ENCODE data around the gene SEZ6. TPM values are rescaled to one million over a fixed set of nuclear protein-coding genes. Genes with fewer than 3 reads are reported as not detected.
"Not testable (repeated sequence)": the region's sequence is repeated elsewhere in the genome, so short reads cannot be mapped to it uniquely, and the experiment has no call there.

The SEZ6 gene
- total RNA-seq, 1 experiment from 2014 or later = 20.5 TPM

DNA sequence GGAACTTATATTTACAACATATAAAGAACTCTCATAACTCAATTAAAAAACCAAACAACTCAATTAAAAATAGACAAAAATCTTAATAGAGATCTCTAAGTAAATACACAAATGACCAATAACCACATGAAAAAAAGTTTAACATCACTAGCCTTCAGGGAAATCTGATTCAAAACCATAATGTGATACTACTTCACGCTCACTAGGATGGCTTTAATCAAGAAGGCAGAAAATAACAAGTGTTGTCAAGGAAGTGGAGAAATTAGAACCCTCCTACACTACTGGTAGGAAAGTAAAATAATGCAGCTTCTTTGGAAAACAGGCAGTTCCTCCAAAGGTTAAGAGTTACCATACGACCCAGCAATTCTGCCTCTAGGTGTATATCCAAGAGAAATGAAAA, 62.9 kb downstream of the SEZ6 start:
- peaks cover 52% of the 10 kb centered on the region for H3K36me3 ChIP-seq
- no peak for DNase-seq
- no peaks in the 10 kb centered on the region for H3K4me1 ChIP-seq

DNA sequence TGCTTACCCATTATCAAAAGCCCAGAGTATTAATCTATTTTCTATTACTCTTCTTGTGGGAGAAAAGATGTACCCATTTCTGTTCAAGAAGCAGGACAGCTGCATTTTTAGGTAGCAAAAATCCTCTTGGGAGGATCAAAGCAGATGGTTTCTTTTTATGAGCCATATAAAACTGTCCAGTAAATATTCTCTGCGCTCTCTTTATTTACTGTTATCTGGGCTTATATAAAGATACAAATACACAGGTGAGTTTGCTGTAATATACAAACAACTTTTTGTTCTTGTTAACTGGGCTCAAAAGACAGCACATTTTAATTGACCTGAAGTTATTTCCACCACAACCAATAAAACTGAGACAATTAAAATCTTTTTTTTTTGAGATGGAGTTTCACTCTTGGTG, 64.6 kb downstream of the SEZ6 start:
- no peak overlapping the region for H3K4me3 ChIP-seq
- no peaks in the 10 kb centered on the region for H3K27me3 ChIP-seq
- peaks cover 55% of the 10 kb centered on the region for H3K36me3 ChIP-seq
- no peaks in the 10 kb centered on the region for H3K9me3 ChIP-seq (replicated peaks)
- H3K4me1 ChIP-seq = no peaks in the 10 kb centered on the region
- no peak overlapping the region for H3K27ac ChIP-seq
- DNase-seq = no peak

More for the DNA sequence above, 62.9 kb downstream of the SEZ6 start:
- H3K27ac ChIP-seq = no peak overlapping the region
- H3K4me3 ChIP-seq = no peak overlapping the region
- no peaks in the 10 kb centered on the region for H3K9me3 ChIP-seq (replicated peaks)
- H3K27me3 ChIP-seq = no peaks in the 10 kb centered on the region

DNA sequence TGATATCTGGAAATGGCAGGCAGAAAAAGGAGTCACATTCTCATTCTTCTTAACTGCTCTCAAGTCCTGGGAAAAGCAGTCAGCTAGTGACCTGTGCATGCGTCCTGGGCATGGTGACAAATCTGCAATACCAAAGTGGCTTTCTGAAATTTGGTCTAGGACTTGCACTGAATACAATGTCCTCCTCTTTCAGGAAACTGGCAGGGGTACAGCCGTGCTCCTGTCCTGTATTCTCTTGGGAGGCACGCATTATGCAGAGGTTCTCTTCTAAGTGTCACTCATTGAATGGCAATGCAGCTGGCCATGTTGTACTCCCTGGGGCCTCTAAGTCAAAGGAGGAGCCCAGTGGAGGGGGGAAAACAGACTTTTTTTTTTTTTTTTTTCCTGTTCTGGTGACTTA, 65.2 kb downstream of the SEZ6 start:
- H3K4me3 ChIP-seq = no peak overlapping the region
- H3K9me3 ChIP-seq (replicated peaks) = no peaks in the 10 kb centered on the region
- DNase-seq = no peak
- H3K36me3 ChIP-seq = peaks cover 56% of the 10 kb centered on the region
- no peaks in the 10 kb centered on the region for H3K27me3 ChIP-seq
- H3K27ac ChIP-seq = no peak overlapping the region
- H3K4me1 ChIP-seq = no peaks in the 10 kb centered on the region

DNA sequence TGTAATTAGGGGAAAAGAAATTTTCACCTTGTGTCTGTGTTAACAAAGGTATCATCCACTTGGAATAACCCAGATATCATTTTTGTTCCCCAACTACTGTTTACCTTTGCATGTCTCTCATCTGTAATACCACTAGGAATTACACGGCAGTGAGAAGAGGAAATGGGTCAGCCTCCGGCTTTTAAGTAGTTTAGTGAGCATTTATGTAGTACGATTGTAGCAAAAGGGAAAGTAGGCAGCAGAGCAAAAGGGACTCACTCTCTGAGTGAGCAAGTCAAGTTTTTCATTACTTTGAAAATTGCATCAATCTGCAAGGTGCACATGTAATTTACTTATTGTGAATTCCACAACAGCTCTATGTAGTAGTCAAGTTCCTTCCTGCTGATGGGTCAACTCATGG, 65.7 kb downstream of the SEZ6 start:
- peaks cover 60% of the 10 kb centered on the region for H3K36me3 ChIP-seq
- H3K4me3 ChIP-seq = no peak overlapping the region
- no peaks in the 10 kb centered on the region for H3K4me1 ChIP-seq
- H3K27ac ChIP-seq = no peak overlapping the region
- H3K27me3 ChIP-seq = no peaks in the 10 kb centered on the region
- no peak for DNase-seq
- no peaks in the 10 kb centered on the region for H3K9me3 ChIP-seq (replicated peaks)

DNA sequence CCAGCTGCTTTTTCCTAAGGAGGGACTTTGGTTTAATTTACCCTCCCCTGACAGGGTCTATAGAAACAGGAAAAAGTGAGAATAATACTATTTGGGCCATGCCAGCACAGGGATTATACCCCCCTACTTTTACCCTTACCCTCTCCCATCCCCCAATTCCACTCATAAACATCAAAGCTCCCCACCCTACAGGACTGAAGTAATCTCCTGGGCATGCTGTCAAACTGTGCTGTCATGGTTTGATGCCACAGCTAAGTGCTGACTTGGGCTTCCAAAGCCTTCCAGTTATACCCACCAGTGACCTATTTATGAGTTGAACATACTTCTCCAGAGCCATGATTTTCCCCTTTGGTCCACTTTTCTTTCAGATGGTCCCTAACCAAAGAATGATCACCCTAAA, 67.3 kb downstream of the SEZ6 start:
- H3K9me3 ChIP-seq (replicated peaks) = no peaks in the 10 kb centered on the region
- no peak overlapping the region for H3K27ac ChIP-seq
- DNase-seq = no peak
- H3K4me3 ChIP-seq = no peak overlapping the region
- H3K36me3 ChIP-seq = peaks cover 56% of the 10 kb centered on the region
- no peaks in the 10 kb centered on the region for H3K27me3 ChIP-seq
- H3K4me1 ChIP-seq = no peaks in the 10 kb centered on the region

DNA sequence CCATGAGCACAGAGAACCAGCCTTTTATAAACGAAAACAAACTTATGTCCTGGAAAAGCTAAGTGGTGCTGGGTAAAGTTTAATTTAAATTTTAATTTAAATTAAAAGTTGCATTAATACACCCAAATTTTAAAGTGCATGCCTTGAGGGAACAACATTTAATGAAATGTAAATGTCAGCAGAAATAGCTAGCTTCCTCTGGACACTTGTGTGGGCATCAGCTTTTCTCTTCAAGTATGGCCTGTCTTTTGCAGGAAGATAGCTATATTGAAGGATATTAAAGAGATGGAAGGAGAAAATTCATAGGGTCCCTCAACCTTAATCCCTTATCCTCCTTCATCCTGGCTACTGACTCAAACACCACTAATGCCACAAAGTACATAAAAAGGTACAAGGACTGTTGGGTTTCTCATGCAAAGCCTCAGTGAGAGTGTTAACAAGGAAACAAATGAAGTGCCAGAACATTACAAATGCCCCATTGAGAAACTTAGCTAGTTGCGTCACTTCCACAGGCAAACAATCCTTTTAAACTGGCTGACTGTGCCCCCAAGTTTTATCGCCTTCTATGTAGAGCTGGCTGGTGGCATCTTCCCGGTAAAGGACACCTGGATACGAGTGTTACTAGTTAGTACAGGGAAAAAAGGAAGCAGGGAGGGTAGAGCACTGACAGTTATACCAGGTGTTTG, 68.6 kb downstream of the SEZ6 start:
- peaks cover 47% of the 10 kb centered on the region for H3K36me3 ChIP-seq
- no peak overlapping the region for H3K4me3 ChIP-seq
- H3K27ac ChIP-seq = no peak overlapping the region
- no peaks in the 10 kb centered on the region for H3K4me1 ChIP-seq
- no peak for DNase-seq
- H3K27me3 ChIP-seq = no peaks in the 10 kb centered on the region
- no peaks in the 10 kb centered on the region for H3K9me3 ChIP-seq (replicated peaks)

DNA sequence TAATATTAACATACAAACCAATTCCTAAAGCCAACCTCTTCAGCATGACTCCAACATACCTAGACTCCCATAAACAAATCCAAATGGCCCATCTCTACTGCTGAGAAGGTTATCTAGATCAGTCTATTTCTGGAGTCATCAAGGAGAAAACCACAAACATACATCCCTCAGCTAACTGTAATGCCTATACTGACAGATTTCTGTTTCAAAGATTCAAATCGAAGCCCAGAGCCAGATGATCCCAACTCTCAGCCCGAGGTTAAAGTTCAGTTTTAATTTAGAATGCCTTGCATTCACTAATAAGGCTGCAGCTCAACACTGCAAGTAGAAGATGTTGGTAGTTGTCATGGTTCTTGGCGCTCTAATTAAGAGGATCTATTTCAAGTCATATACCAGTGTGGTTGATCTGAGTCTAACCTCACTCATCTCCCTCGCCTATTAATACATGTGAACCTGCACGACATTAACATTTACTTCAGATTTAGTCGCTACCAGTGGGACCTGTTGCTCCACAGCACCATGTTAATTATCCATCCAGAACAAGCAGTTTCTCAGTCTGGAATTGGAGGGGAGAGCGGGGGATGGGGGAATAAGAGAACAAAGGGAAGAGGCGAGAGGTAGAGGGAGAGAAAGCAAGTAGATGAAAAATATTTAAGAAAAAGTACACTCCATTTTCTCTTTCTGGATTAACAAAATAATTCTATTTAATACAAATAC, 69.9 kb downstream of the SEZ6 start:
- no peaks in the 10 kb centered on the region for H3K4me1 ChIP-seq
- no peak overlapping the region for H3K4me3 ChIP-seq
- no peaks in the 10 kb centered on the region for H3K9me3 ChIP-seq (replicated peaks)
- no peak for DNase-seq
- peaks cover 42% of the 10 kb centered on the region for H3K36me3 ChIP-seq
- H3K27ac ChIP-seq = no peak overlapping the region
- no peaks in the 10 kb centered on the region for H3K27me3 ChIP-seq

DNA sequence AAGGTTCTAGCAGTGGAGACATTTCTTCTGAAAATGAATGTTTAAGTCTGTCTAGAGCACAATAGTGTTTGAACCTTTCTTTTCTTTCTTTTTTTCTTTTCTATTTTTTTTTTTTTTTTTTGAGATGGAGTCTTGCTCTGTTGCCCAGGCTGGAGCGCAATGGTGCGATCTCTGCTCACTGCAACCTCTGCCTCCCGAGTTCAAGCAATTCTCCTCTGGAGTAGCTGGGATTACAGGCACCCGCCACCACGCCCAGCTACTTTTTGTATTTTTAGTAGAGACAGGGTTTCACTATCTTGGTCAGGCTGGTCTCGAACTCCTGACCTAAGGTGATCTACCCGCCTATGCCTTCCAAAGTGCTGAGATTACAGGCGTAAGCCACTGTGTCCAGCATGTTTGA, 71.3 kb downstream of the SEZ6 start:
- not testable (repeated sequence) for DNase-seq; H3K4me1 ChIP-seq; H3K4me3 ChIP-seq; H3K9me3 ChIP-seq (replicated peaks); H3K27me3 ChIP-seq; H3K27ac ChIP-seq
- H3K36me3 ChIP-seq = peaks cover 45% of the 10 kb centered on the region

DNA sequence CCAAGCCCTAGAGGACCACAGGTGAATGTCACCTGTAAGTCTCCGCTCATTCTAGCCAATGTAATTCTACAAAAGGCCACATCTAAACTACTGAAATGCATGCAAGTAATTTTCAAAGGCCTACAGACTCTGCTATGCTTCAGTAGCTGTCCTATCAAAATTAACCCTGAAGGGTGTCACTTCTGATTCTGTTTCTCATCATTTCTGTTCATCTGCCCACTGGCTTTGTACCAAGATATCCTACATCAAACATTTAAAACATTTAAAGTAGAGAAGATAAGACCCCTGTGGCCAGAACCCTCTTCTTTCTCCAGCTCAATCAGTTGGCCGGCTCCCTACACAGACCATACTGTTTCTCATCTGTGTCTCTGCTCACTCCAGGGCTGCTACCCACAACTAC, 76.0 kb downstream of the SEZ6 start:
- H3K4me3 ChIP-seq = no peak overlapping the region

DNA sequence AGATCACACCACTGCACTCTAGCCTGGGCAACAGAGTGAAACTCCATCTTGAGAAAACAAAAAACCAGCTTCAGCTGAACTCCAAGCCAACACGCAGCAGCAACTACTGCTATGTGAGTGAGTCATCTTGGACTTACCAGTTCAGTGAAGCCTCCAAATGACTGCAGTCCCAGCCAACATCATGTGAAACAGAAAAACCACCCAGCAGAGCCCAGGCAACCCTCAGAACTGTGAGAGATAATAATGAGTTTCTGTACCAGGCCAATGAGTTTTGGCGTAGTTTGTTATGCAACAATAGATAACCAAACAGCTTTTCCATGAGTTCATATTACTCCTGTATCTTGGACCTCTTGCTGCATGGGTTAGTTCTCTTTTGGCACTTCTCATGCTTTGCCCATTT, 77.8 kb downstream of the SEZ6 start:
- no peak for DNase-seq
- 0 out of 2 replicates have a peak, but pooled peaks cover 3% of the 10 kb centered on the region for H3K4me1 ChIP-seq
- H3K27ac ChIP-seq = no peak overlapping the region
- no peaks in the 10 kb centered on the region for H3K27me3 ChIP-seq
- peaks cover 6% of the 10 kb centered on the region; the same call in 1 of the 2 replicates for H3K9me3 ChIP-seq (replicated peaks)
- H3K4me3 ChIP-seq = no peak overlapping the region
- peaks cover 62% of the 10 kb centered on the region for H3K36me3 ChIP-seq

More for the DNA sequence above, 76.0 kb downstream of the SEZ6 start:
- Histone ChIP-seq H3K36me3 (peaks cover 49% of the 10 kb centered on the region), H3K4me1 (0 out of 2 replicates have a peak, but pooled peaks cover 3% of the 10 kb centered on the region), H3K27me3 (no peaks in the 10 kb centered on the region), H3K9me3 (replicated peaks) (peaks cover 6% of the 10 kb centered on the region; the same call in 1 of the 2 replicates), H3K27ac (no peak overlapping the region)
- DNase-seq = no peak

DNA sequence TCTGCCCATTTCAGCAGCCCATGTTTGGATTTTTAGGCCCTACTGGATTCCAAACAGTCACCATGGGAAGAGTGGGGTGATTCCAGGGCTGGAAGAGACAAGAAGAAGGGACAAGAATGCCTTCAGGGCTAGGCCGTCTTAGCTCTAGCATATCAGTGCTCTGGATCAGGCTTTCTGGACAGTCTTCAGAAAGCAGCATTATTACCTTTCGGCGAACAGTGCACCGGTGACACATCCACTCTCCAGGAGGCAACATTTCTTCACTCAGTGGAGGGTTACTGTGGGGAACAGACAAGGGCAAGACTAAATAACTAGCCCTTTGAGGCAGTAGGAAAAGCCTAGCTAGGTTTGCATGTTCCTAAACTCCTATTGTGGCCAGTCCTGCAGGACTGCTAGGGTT, 79.0 kb downstream of the SEZ6 start:
- peaks cover 71% of the 10 kb centered on the region for H3K36me3 ChIP-seq
- H3K27me3 ChIP-seq = no peaks in the 10 kb centered on the region
- 0 out of 2 replicates have a peak, but pooled peaks cover 3% of the 10 kb centered on the region for H3K4me1 ChIP-seq
- H3K27ac ChIP-seq = no peak overlapping the region
- H3K9me3 ChIP-seq (replicated peaks) = peaks cover 6% of the 10 kb centered on the region; the same call in 1 of the 2 replicates
- no peak overlapping the region for H3K4me3 ChIP-seq
- DNase-seq = no peak

DNA sequence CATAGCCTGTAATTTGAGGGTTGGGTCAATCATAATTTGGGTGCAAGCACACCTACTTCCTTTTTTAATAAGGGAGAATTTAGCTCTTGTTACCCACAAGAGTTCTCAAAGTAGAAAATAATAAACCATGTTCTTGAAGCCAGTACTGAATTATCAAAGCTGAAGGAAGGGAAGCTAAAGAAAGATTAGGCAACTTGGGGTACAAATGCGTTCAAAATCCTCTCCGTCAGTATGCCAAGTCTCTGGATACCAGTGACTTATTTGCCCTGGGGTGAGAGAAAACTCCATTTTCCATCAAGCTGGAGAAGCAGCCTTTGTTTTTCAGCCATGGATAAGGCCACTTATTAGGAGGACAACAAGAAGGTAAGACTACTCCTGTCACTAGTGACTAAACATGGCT, 79.5 kb downstream of the SEZ6 start:
- H3K4me3 ChIP-seq = no peak overlapping the region
- no peak for DNase-seq
- peaks cover 6% of the 10 kb centered on the region; the same call in 1 of the 2 replicates for H3K9me3 ChIP-seq (replicated peaks)
- H3K36me3 ChIP-seq = peaks cover 73% of the 10 kb centered on the region
- H3K27ac ChIP-seq = no peak overlapping the region
- no peaks in the 10 kb centered on the region for H3K27me3 ChIP-seq
- 0 out of 2 replicates have a peak, but pooled peaks cover 3% of the 10 kb centered on the region for H3K4me1 ChIP-seq

DNA sequence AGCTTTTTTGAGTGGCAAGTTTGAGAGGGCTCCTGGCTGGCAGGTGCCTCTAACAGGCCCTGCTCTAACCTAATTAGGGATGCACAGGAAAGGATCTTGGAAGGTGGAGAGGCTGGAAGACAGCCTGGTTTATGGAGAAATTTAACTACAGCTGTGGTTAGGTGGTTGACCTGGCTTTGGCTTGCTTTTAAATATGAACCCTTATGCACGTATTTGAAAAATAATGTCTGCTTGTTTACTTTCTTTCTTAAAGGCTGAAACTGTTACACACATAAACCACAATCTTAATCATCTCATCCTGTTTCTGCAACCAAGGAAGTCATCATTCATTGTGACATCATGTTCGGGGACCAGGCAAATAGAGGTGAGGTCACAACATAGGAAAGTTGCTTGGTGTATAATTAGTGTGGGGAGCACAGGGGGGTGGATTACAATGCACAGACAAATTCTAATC, 79.9 kb downstream of the SEZ6 start:
- Histone ChIP-seq H3K27me3 (no peaks in the 10 kb centered on the region), H3K27ac (no peak overlapping the region), H3K36me3 (peaks cover 77% of the 10 kb centered on the region), H3K4me1 (0 out of 2 replicates have a peak, but pooled peaks cover 3% of the 10 kb centered on the region), H3K9me3 (replicated peaks) (peaks cover 6% of the 10 kb centered on the region; the same call in 1 of the 2 replicates), H3K4me3 (no peak overlapping the region)
- no peak for DNase-seq

DNA sequence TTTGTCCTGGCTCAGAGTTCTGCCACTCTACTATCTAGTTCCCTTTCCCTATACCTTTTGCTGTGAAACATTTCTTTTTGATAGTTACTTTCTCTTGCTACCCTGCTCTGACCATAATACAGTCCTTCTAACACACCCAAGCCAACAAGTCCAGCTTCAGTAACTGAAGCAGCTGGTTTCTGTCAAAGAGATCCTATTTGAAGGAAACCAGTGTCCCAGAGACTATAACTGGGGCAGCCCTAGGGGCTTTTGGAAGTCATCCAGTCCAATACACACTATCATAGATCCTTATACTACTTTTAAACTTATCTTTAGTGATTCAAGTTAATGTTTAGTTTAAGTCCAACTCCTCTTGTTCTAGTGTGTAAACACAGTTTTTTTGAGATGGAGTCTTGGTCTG, 85.6 kb downstream of the SEZ6 start:
- H3K27ac ChIP-seq = no peak overlapping the region
- no peak overlapping the region for H3K4me3 ChIP-seq
- no peaks in the 10 kb centered on the region for H3K9me3 ChIP-seq (replicated peaks)
- H3K36me3 ChIP-seq = peaks cover 95% of the 10 kb centered on the region
- DNase-seq = no peak
- no peaks in the 10 kb centered on the region for H3K4me1 ChIP-seq
- H3K27me3 ChIP-seq = no peaks in the 10 kb centered on the region

DNA sequence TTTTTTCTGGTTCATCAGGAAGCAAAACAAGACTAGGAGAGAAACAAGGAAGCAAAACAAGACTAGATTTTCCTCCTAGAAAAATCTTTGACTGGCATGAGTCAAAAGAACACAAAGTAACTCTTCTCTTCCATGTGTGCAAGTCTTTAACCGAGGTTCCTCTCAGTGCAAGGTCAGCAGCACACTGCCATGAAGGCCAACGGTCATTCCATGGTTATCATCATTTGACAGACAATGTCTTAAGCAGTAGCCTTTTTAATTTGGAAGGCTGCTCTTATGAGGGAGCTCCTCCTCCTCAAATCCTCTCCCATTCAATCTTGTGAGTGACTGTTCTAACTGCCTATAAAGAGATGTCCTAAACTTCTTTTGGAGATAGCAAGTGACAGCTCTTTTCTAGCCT, 87.5 kb downstream of the SEZ6 start:
- no peaks in the 10 kb centered on the region for H3K4me1 ChIP-seq
- H3K9me3 ChIP-seq (replicated peaks) = no peaks in the 10 kb centered on the region
- no peak overlapping the region for H3K4me3 ChIP-seq
- H3K27me3 ChIP-seq = no peaks in the 10 kb centered on the region
- H3K36me3 ChIP-seq = peaks cover 94% of the 10 kb centered on the region
- DNase-seq = no peak
- no peak overlapping the region for H3K27ac ChIP-seq

Measured in SJCRH30 (cell line).